Keratinocyte (primary cell): ENCODE results near the gene ITGA3. TPM values are rescaled to one million over a fixed set of nuclear protein-coding genes. Genes with fewer than 3 reads are reported as not detected.

Source experiments
- DNase-seq: peaks from one replicate; pipeline ENCODE4 v3.0.0-alpha.2; 2011; ENCODE audit warnings: low read depth, missing footprints, low spot score
- FAIRE-seq: peaks from 2 replicates; lab custom pipeline; 2011; peaks lifted over from hg19 to GRCh38; lab: Jason Lieb, UNC
- H2AFZ ChIP-seq: 2 replicates; pipeline ENCODE4 v1.6.0; 2012; ENCODE audit warnings: low read length, control low read depth, inconsistent platforms; ENCODE audit not compliant: control insufficient read depth
- H3K27ac ChIP-seq: 2 replicates; pipeline ENCODE4 v1.5.1; 2011; ENCODE audit warnings: low read length; ENCODE audit not compliant: control insufficient read depth, insufficient read depth
- H3K27me3 ChIP-seq: 3 replicates; pipeline ENCODE4 v1.6.0; 2011; ENCODE audit warnings: low read length; ENCODE audit not compliant: control insufficient read depth, insufficient read depth; ENCODE audit errors: extremely low read depth
- H3K36me3 ChIP-seq, 2 experiments: 2 replicates in 1 of 2; 3 replicates in 1 of 2; pipeline ENCODE4 v1.5.1; 2011; ENCODE audit warnings: low read length in 2 of 2, mild to moderate bottlenecking in 1 of 2; ENCODE audit not compliant: control insufficient read depth in 2 of 2, insufficient read depth in 2 of 2; ENCODE audit errors: extremely low read depth in 1 of 2
- H3K4me1 ChIP-seq: 3 replicates; pipeline ENCODE4 v1.5.1; 2011; ENCODE audit warnings: low read length; ENCODE audit not compliant: control insufficient read depth, insufficient read depth; ENCODE audit errors: extremely low read depth
- H3K4me2 ChIP-seq: 3 replicates; pipeline ENCODE4 v1.6.0; 2011; ENCODE audit warnings: low read depth, low read length; ENCODE audit not compliant: control insufficient read depth, insufficient read depth; ENCODE audit errors: extremely low read depth
- H3K4me3 ChIP-seq, 3 experiments: fragments of 200-600 bp in 1 of 3; sonication (generic) in 1 of 3; 2 replicates in 2 of 3; 3 replicates in 1 of 3; pipeline ENCODE4 v1.5.1; 2011 to 2016; ENCODE audit warnings: low read length in 3 of 3, mild to moderate bottlenecking in 3 of 3, control low read depth in 2 of 3, inconsistent platforms in 1 of 3, low read depth in 1 of 3, mixed read lengths in 1 of 3, mixed run types in 1 of 3, moderate library complexity in 1 of 3; ENCODE audit not compliant: control insufficient read depth in 2 of 3, insufficient read depth in 2 of 3; ENCODE audit errors: extremely low read depth in 1 of 3
- H3K79me2 ChIP-seq: 2 replicates; pipeline ENCODE4 v1.6.0; 2012; ENCODE audit warnings: low read length; ENCODE audit not compliant: control insufficient read depth, insufficient read depth
- H3K9ac ChIP-seq: 3 replicates; pipeline ENCODE4 v1.6.0; 2011; ENCODE audit warnings: low read length; ENCODE audit not compliant: control insufficient read depth, insufficient read depth; ENCODE audit errors: extremely low read depth
- H3K9me1 ChIP-seq: 3 replicates; pipeline ENCODE4 v1.6.0; 2011; ENCODE audit warnings: low read length; ENCODE audit not compliant: control insufficient read depth, insufficient read depth; ENCODE audit errors: extremely low read depth
- H3K9me3 ChIP-seq: 2 replicates; pipeline ENCODE4 v1.5.1; 2012; ENCODE audit warnings: low read depth, low read length; ENCODE audit not compliant: control insufficient read depth
- H4K20me1 ChIP-seq: 3 replicates; pipeline ENCODE4 v1.6.0; 2011; ENCODE audit warnings: low read length; ENCODE audit not compliant: control insufficient read depth, insufficient read depth; ENCODE audit errors: extremely low read depth
- CTCF ChIP-seq, 3 experiments: IDR thresholded peaks in 1 of 3; conservative IDR thresholded peaks in 1 of 3; optimal IDR thresholded peaks in 1 of 3; 2 replicates in 2 of 3; 3 replicates in 1 of 3; pipeline versions ENCODE3 to v1.5.1; 2011; ENCODE audit warnings: low read length in 3 of 3, mild to moderate bottlenecking in 3 of 3, moderate library complexity in 2 of 3, control low read depth in 1 of 3, inconsistent platforms in 1 of 3; ENCODE audit not compliant: insufficient read depth in 2 of 3; ENCODE audit errors: extremely low read depth in 1 of 3
- EZH2 ChIP-seq: IDR thresholded peaks from one replicate; pipeline ENCODE4 v1.6.1; 2012; ENCODE audit warnings: inconsistent platforms, mild to moderate bottlenecking, low read length, moderate library complexity
- dilution Hi-C: fragments of 300-500 bp; cut with MboI; formaldehyde crosslinking; loops from one replicate; pipeline ENCODE4 v1.7.0; 2020; ENCODE audit warnings: low sequenced_read_pairs; ENCODE audit not compliant: extremely low pct_ligation_motif_present
- polyA plus RNA-seq, 5 experiments: library from polyadenylated mRNA; depleted of rRNA in 3 of 5; stranded (reverse) in 3 of 5; stranded (forward) in 1 of 5; unstranded in 1 of 5; fragments of >200 nt; gene quantifications; 1 replicate in 1 of 5; 2 replicates in 3 of 5; 3 replicates in 1 of 5; pipeline versions ENCODE4 v1.2.1 to v1.2.3, GENCODE V29; 2011 to 2012; ENCODE audit warnings: missing spikeins in 2 of 5, low read depth in 1 of 5, low replicate concordance in 1 of 5

The ITGA3 gene
- polyA plus RNA-seq, 1 donor (not counting 4 experiments of a cell fraction or from before 2014, with no cell fraction given) = 427 TPM

DNA sequence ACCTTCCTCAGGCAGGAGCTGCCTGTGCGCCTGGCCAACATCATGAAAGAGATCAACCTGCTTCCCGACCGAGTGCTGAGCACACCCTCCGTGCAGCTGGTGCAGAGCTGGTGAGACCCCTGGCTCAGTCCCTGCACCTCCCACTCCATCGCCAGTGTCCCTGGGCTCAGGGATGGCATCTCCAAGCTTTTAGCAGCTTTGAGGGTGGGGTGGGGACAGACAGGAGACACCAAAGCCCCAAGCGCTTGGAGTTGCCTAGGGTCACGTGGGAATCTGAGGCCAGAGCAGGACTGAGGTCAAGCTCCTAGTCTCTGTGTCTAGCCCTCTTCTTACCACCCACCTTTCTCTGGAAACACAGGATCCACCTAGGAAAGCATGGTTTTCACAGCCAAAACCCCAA is 41.5 kb downstream of the ITGA3 start:
- Histone ChIP-seq H3K27me3 (no peaks in the 10 kb centered on the region), H4K20me1 (peaks cover 14% of the 10 kb centered on the region), H3K36me3 (no peaks in the 10 kb centered on the region), H3K9ac (no peak overlapping the region), H3K9me1 (peaks cover 3% of the 10 kb centered on the region), H3K27ac (no peak overlapping the region), H3K4me2 (no peak overlapping the region), H3K4me1 (peaks cover 38% of the 10 kb centered on the region), H2AFZ (no peak overlapping the region), H3K9me3 (no peaks in the 10 kb centered on the region), H3K79me2 (no peaks in the 10 kb centered on the region), H3K4me3 (no peak overlapping the region)
- no peak for TF ChIP-seq EZH2
- no peak for TF ChIP-seq CTCF (optimal IDR thresholded peaks at IDR 0.05 in 1 of 3, IDR thresholded peaks at IDR 0.05 in 1 of 3, conservative IDR thresholded peaks at IDR 0.05 in 1 of 3; ENCODE audit: extremely low read depth in 1 of 3, insufficient read depth in 2 of 3, low read length in 3 of 3)
- dilution Hi-C loops = no loop called here
- FAIRE-seq (no peak), DNase-seq (no peak)

GRCh38 chr17:50097926-50098325 is 42.0 kb downstream of the ITGA3 start:
- no peak overlapping the region for H2AFZ ChIP-seq
- H3K4me1 ChIP-seq = peaks cover 39% of the 10 kb centered on the region
- H3K27me3 ChIP-seq = no peaks in the 10 kb centered on the region
- no peaks in the 10 kb centered on the region for H3K79me2 ChIP-seq
- peaks cover 3% of the 10 kb centered on the region for H3K9me1 ChIP-seq
- H4K20me1 ChIP-seq = peaks cover 10% of the 10 kb centered on the region
- no peak overlapping the region for H3K4me2 ChIP-seq
- no peak overlapping the region for H3K9ac ChIP-seq
- no peak overlapping the region for H3K27ac ChIP-seq
- H3K9me3 ChIP-seq = no peaks in the 10 kb centered on the region
- no peak overlapping the region for H3K4me3 ChIP-seq
- H3K36me3 ChIP-seq = no peaks in the 10 kb centered on the region
- DNase-seq = no peak
- TF ChIP-seq EZH2 (no peak), CTCF (optimal IDR thresholded peaks at IDR 0.05 in 1 of 3, IDR thresholded peaks at IDR 0.05 in 1 of 3, conservative IDR thresholded peaks at IDR 0.05 in 1 of 3; ENCODE audit: extremely low read depth in 1 of 3, insufficient read depth in 2 of 3, low read length in 3 of 3) (no peak)
- no peak for FAIRE-seq
- dilution Hi-C loops = no loop called here
